Stimulated activated CD4-positive, alpha-beta T cell treated with anti-CD3 and anti-CD28 coated beads, TNF-alpha, amount 100 ng/mL, for 4 hours (primary cell): ENCODE measurements around the gene ADARB2.
A peak's percentile ranks its signal among the peaks of the same experiment; 100 is the strongest.
"Not testable (repeated sequence)": the region's sequence is repeated elsewhere in the genome, so short reads cannot be mapped to it uniquely, and the experiment has no call there.

Experiments
- DNase-seq, 3 experiments: peaks; one replicate each; pipeline ENCODE4 v3.0.0-alpha.2; 2020; ENCODE audit warnings: low read depth in 3 of 3

ADARB2 gene

DNA sequence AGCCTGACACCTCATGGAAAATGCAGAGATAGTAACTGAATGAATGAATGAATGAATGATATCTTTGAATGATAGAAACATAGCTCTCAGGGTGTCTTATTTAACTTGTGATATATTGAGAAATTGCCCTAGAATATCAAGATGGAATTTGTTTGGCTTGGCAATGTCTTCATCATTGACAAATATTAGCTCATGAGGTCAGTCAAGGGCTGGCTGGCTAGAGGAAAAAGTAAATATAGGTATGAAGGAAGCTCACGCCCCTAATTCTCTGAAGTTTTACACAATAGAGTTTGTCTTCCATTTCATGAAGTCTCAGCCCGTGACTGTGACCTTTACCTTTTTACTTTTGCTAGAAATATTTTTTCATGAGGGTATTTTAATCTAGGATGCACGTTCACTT lies 305.2 kb downstream of the ADARB2 start:
- no peak for DNase-seq

DNA sequence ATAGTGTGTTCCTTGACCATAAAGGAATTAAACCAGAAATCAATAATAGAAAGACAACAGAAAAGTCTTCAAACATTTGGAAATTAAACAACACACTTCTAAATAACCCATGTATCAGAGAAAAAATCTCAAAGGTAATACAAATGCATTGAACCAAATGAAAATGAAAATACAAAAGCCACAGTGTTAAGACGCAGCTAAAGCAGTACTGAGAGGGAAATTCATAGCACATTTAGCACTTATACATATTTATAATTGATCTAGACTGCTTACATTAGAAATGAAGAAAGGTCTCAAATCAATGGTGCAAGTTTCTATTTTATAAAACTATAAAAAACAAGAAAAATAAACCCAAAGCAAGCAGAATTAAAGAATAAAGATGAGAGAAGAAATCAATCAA lies 306.1 kb downstream of the ADARB2 start:
- DNase-seq = no peak

DNA sequence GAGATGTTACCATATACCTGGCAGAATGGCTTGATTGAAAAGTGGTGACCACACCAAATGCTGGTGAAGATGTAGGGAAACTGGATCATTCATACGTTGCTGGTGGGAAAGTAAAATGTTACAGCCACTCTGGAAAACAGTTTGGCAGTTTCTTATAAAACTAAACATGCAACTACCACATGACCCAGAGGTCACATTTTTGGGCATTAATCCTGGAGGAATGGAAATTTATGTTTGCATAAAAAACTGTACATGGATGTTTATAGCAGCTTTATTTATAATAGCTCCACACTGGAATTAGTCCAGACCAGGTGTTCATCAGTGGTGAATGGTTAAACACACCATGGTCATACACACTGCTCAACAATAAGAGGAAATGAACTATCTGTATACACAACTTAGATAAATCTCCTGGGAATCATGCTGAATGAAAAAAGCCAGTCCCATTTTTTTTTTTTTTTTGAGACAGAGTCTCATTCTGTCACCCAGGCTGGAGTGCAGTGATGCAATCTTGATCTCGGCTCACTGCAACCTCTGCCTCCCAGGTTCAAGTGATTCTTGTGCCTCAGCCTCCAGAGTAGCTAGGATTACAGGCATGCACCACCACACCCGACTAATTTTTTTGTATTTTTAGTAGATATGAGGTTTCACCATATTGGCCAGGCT lies 309.7 kb downstream of the ADARB2 start:
- DNase-seq = not testable (repeated sequence)

DNA sequence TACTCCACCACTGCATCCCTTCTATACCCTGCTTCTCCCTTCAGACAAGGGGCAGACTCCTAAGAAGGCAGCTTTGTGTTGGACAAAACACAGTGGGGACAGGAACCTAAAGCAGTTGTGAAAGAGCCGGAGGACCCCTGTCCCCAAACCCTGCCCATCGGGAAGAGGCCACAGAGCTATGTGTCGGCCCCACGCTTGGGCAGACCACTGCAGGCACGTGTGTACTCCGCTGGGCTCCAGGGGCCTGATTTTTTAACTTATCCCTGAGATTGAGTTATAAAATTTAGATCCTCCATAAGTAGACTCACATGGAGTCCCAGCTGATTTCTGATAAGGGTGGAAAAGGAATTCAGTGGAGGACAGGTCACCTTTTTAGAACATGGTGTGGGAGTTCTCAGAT lies 310.5 kb downstream of the ADARB2 start:
- no peak for DNase-seq

DNA sequence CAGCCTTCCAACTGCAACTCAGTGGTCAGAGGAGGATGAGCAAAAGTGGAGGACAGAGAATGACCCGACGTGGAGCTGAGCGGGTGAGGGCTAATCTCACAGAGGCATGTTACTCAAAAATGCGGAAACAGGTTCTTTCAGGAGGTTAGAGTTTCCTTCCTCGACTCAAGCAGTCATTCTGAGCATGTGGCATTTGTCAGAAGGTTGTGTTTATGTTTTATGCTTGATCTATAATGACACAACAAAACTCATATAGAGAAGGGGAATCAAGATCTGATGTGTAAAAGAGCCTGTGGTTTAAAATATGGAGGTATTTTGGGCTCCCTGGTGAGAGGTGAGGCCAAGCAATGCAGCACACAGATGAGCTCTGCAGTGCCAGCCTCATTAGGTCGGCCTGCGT lies 311.4 kb downstream of the ADARB2 start:
- DNase-seq = no peak

DNA sequence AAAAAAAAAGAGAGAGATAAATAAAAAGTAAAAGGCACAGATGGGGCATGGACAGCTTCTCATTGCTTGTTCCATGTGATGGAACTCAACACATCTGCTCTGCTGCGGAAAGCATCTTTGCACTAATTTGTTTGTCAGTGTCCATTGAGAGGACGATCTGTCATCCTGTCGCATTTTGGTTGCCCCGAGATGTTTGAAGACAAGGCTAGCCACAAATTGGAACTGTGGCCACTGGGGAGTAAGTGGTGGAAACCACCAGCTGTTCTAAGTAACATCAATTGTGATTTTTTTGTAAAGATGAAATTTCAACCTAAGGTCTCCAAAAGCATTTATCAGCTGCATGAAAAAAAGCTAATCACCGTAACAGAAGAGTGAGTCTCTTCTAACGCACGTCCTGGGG lies 312.7 kb downstream of the ADARB2 start:
- DNase-seq = no peak

DNA sequence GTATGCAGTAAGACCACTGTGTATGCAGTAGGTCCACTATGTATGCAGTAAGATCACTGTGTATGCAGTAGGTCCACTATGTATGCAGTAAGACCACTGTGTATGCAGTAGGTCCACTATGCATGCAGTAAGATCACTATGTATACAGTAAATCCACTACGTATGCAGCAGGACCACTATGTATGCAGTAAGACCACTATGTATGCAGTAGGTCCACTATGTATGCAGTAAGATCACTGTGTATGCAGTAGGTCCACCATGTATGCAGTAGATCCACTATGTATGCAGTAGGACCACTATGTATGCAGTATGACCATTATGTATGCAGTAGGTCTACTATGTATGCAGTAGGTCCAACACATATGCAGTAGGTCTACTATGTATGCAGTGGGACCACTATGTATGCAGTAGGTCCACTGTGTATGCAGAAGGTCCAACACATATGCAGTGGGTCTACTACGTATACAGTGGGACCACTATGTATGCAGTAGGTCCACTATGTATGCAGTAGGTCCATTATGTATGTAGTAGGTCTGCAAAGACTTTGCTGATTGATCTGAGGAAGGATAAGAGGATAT lies 313.6 kb downstream of the ADARB2 start:
- DNase-seq = no peak

DNA sequence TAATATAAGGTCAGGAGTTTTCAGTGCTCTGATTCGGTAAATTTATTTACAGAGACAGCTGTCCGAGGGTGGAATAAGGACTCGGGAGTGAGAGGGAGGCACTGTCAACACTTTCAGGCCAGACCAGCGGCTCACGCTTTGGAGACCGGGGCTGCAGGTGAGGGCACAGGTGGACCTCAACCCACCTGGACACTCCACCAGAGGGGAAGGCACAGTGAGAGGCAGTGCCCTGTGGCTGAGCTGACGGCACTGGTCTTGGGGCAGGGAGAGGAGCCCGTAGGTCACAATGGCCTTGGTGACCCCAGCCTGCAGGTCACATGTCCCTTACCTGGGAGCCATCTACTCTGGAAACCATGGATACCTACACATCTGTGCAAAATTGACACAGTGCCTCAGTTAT lies 315.1 kb downstream of the ADARB2 start:
- DNase-seq = no peak

DNA sequence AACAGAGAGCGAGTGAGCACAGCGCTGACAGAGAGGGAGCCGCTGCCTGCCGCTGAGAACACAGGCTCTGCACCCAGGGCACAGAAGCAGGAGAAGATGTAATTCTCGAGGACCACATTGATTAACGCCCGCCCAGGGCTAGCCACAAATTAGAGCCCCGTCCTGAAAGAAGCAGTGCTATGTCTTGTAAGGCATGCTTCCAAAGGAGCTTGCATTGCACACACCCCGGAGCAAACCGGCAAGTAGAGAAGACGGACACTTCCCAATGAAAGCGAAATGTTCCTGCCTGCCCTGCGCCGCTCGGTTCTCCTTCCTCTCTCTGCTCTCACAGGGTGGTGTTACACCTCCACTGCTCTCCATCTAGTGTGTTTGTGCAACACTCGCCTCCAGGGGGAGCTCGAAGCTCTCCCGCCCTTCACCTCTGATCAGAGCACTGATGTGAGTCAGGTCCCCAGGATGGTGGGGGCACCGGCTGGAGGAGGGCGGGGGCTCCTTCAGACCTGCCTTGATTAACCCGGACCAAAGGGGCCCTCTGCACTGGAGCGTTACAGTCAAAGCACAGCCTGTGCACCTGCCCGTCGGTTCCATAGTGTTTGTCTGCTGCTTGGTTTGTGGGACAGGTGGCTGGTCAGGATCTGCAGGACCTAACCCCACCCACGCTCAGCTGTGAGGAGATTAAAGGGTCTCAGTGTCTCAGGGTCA lies 316.5 kb downstream of the ADARB2 start:
- DNase-seq = peak; percentile 29 to 35 (median 34)

DNA sequence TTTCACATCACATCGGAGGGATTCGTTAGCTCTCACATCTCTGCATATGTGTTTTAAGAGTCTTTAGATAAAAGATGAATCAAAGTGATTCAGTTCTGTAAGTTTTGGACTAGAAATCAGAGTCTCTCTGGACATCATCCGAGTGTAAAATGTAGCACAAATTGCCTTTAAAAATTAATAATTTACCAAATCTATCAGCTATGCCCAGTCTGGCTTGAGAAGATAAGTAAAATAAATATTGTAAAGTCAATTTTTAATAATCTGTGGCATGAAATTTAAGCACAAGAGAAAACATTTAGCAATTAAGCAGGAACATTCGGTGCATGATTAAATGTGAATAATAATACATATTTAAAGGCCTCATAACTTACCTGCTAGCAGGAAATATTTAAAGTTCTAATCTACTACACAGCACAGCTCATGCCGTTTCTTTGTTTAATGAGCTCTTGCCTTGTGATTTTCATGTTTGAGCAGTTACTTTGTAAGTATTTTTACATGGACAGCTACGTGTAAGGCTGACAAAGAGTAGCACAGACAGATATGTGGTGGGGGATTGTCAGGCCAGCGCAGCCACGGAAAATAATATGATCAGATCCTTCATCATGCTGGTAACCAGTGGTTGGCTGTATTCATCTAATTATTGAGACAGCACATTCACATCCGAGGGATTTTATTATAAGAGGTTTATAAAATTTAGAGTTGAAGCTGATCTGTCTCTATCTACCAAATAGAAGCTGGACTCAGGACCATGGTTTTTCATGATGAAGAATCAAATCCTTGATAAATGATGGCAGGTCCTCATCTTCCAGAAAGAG lies 317.3 kb downstream of the ADARB2 start:
- no peak for DNase-seq

DNA sequence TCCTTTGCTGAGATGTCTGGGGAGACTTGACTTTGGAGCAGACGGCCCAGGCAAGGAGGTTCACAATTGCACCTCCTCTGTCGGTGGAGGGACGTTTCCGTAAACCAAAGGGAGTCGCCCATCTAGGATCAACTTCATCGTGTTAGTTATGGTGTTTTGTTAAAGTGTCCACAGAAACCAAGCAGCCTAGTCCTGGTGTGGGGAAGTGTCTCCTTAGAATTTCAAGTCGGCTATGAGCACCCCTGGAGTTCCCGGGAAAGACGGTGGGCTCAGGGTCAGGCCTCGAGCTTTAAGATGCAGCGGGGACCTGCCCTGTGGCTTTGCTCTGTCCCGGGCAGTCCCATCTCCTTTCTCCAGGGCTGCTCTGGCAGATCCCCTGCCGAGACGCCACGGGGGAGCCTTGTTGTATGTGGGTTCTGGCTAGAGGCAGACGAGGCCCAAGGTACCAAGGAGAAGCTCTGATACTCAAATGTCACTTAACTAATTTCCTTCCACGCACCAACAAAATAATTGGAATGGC lies 319.2 kb downstream of the ADARB2 start:
- DNase-seq = no peak

DNA sequence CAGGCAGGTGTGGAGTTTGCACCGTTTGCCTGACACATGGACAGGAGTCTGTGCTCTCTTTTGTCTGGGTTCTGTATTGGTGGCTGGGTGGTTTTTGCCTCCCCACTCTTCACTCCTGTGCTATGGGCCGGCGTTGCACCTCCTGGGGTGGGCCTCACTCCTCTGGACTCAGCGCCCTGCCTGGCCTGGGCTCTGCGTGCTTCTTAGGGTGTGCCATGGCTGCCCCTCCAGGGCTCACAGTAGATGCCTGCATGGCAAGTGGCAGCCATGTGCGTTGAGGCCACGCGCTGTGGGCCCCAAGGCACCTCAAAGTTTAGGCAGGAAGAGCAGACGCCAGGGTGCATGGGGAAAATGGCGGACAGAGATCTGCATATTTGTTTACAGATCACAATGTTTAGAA lies 319.8 kb downstream of the ADARB2 start:
- DNase-seq = no peak

DNA sequence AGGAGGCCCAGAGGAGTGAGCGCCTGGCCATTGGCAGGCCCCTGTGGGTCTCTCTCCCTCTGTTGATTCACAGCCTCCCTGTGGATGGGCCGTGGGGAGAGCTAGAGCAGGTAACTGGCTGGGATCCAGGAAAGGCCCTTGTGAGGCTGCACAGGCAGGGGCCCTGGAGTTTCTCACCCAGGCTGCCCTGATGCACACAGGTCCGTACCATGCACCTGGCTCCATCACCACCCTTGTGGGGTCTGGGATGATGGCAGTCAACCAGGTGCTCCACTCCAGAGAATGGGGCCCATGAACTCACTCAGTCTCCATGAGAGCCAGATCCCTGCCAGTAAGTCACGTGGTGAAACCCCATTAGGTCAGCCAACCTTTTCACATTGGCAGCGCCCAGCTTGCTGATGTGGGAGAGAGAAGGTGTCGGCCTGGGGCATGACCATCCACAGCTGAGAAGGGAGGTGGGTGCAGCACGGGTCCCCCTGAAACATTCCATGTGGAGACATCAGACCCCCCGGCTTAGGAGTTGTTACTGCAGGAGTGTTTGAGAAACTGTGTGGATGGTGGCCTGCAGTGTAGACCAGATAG lies 320.8 kb downstream of the ADARB2 start:
- DNase-seq = no peak

DNA sequence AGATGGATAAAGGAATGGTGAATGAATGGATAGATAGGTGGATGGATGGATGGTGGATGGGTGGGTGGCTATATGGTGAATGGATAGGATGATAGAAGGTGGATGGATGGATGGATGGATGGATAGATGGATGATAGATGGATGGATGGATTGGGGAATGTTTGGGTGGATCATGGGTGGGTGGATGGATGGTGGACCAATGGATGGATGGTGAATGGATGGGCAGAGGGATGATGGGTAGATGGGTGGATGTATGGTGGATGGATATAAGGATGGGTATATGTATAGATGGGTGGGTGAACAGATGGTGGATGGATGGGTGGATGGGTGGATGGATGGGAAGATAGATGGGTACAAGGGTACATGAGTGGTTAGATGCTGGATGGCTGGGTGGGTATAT lies 322.4 kb downstream of the ADARB2 start:
- DNase-seq = no peak

DNA sequence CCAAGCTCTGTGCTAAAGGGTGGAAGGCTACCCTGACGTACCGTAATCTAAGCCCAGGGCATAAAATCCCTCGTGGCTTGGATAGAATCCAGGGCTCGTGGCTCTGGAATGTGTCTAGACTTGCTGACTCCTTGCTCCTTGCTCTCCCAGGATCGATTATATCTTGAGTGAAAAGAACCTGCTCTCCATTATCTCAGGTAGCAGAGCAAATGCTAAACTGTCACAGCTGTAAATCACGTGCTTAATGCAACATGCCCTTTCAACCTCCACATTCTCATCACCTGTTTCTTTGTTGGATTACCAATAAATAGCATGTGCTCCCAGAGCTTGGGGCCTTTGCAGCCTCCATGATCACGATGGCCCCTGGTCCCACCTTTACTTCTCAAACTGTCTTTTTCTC lies 323.0 kb downstream of the ADARB2 start:
- DNase-seq = not testable (repeated sequence)

DNA sequence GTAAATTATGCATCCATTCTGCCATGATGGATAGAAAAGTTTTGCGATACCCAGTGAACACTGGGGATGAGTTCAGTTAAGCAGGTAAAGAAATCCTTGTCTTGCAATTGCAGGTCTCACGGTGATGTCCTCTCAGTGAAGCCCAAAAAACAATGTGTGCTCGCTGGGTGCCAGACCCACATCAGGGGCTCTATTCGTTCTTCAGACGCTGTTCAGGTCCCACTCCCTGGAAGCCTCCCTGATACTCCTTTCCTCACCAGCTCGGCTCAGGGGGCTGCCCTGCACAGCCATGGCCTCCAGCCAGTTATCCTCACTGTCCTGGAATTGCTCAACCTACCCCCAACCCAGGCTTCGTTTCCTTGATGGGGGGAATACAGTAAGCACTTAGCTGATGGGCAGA lies 323.5 kb downstream of the ADARB2 start:
- DNase-seq = no peak

DNA sequence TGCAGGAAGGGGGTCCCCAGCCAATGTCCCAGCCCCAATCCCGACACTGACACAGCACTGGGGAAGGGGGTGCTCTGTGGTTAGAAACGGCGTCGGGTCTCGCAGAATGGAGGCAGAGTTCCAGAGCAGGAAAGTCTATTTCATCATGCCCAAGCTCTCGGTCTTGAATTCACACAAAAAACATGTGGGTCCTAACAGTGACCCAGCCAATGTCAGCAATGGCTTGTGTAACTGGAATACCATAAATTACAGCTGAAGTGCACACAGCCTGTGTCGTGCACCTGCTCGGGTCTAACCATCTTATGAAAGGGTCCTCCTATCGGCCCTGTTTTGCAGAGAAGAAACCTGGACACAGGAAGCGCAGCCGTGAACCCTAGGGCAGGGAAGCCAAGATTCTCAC lies 324.1 kb downstream of the ADARB2 start:
- no peak for DNase-seq

DNA sequence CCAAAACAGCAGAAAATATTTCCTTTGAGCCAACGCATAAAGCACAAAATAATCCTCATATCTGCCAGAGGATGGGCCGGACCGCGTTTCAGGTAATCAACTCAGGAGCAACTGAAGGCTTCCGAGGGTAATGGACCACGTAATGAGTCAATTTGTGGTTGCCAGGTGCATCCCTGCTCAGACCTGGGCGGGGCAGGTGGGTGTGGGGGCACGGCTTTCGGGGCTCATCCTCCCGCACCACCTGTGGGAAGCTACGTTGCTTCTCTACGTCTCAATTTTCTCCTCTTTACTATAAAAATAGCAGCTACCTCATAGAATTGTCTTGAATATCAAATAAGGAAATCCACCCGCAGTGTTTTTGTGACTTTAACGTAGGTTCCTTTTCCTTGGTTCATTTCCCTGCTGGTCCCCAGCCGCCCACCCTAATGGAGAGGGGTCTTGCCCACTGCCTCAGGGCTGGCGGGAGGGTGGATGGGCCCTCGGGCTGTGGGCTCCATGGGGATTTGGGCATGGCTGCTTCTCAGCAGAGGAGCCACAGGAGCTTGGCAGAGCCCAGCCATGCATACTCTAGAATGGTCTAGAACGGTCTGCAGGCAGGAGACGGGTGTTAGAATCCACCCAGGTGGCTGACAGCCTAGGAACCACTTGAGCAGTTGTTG lies 324.7 kb downstream of the ADARB2 start:
- no peak for DNase-seq

DNA sequence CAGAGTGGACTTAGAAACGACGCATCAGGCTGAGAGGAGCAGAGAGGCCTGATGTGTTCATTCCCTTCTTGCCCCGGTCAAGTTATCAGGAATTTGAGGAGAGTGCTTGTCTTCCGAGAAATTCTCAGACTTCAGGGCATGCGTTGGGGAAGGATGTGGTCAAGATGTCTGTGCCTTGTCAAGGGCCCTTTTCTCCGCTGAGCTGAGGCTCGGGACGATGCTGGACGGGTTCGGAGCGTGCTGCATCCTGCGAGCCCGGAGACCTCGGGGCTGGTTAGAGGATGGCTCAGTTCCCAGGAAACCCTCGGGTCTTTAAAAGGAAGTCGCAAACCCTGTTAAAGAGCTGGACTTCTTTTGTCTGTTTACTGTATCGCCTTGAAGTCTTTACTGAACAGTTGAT lies 325.4 kb downstream of the ADARB2 start:
- DNase-seq = no peak

DNA sequence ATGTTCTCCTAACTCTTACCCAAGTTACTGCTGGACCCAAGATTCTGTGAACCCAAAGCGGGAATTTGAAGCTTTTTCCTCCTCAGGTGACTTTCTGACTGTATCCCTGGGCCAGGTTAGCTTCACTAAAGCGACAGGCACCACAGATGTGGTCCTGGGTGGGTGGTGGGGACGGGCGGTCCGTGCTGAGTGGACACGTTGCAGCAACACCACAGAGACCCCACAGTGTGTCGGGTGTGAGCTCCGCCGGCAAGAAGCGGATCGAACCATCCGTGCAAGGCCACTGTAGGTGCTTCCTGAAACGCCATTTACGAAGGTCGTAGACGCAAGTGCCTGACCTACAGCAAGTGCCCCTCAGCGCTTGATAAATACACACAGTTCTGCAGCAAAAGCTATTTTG lies 325.9 kb downstream of the ADARB2 start:
- no peak for DNase-seq
